Measurements from ENCODE around the gene HEXIM1.

- no peak for TF ChIP-seq CTCF (IDR thresholded peaks at IDR 0.05 in 8 of 11, conservative IDR thresholded peaks at IDR 0.05 in 3 of 11)
- TF ChIP-seq POLR2AphosphoS5 (IDR thresholded peaks at IDR 0.05) = no peak
These were observed 41.7 kb upstream of the HEXIM1 start for GRCh38 chr17:45106582-45106981.
